ENCODE results near the gene PHYH. TPM values are rescaled to one million over a fixed set of nuclear protein-coding genes. Genes with fewer than 3 reads are reported as not detected.
"Not testable (repeated sequence)": the region's sequence is repeated elsewhere in the genome, so short reads cannot be mapped to it uniquely, and the experiment has no call there.

Gene PHYH
- total RNA-seq, 2 donors from 2014 or later: 22.1 to 23.4 TPM

- Histone ChIP-seq H3K9me3 (no peaks in the 10 kb centered on the region), H3K27me3 (no peaks in the 10 kb centered on the region), H3K27ac (no peak overlapping the region), H3K4me1 (no peaks in the 10 kb centered on the region), H3K36me3 (replicated peaks in 1 of 2; ENCODE audit: insufficient read depth in 1 of 2, low read depth in 2 of 2) (no peaks in the 10 kb centered on the region), H3K4me3 (no peak overlapping the region)
- DNase-seq: no peak
- no peak for ATAC-seq
- WGBS, 2 donors: 83 to 85% methylated on average over 2 of the region's 2 CpGs
- intact Hi-C loops (cut with DNase I): no loop called here
- TF ChIP-seq POLR2A (IDR thresholded peaks at IDR 0.05) (no peak), CTCF (IDR thresholded peaks at IDR 0.05) (no peak)
Measured at GRCh38 chr10:13256627-13257026, 43.2 kb downstream of the PHYH start.

DNA sequence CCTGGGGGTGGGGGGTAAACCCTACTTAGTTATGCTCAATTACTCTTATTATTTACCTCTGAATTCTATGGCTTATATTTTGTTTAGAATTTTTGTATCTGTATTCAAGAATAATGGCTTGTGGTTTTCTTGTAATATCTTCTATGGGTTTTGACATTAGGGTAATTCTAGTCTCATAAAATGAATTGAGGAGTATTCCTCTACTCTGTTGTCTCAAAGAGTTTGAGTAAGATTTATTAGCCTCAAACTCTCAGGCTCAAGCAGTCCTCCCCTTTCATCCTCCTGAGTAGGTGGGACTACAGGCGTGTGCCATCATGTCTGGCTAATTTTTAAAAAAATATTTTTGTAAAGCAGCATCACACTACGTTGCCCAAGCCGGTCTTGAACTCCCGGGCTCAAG is 46.1 kb downstream of the PHYH start:
- no peak for DNase-seq
- intact Hi-C loops (cut with DNase I): no loop called here
- Histone ChIP-seq H3K9me3 (no peaks in the 10 kb centered on the region), H3K27ac (no peak overlapping the region), H3K27me3 (no peaks in the 10 kb centered on the region), H3K4me1 (no peaks in the 10 kb centered on the region), H3K4me3 (no peak overlapping the region), H3K36me3 (replicated peaks in 1 of 2; ENCODE audit: insufficient read depth in 1 of 2, low read depth in 2 of 2) (no peaks in the 10 kb centered on the region)
- no peak for ATAC-seq
- TF ChIP-seq POLR2A (IDR thresholded peaks at IDR 0.05) (no peak), CTCF (IDR thresholded peaks at IDR 0.05) (no peak)
- WGBS, 2 donors: 84 to 87% methylated on average over 4 of the region's 4 CpGs

- Histone ChIP-seq H3K27me3 (no peaks in the 10 kb centered on the region), H3K36me3 (replicated peaks in 1 of 2; ENCODE audit: insufficient read depth in 1 of 2, low read depth in 2 of 2) (no peaks in the 10 kb centered on the region), H3K9me3 (no peaks in the 10 kb centered on the region), H3K4me3 (no peak overlapping the region), H3K27ac (no peak overlapping the region), H3K4me1 (no peaks in the 10 kb centered on the region)
- 90% methylated on average over 4 of the region's 4 CpGs for WGBS, 2 donors
- no peak for DNase-seq
- ATAC-seq: no peak
- intact Hi-C loops (cut with DNase I): no loop called here
- TF ChIP-seq CTCF (IDR thresholded peaks at IDR 0.05) (no peak), POLR2A (IDR thresholded peaks at IDR 0.05) (no peak)
Measured at GRCh38 chr10:13247784-13248183, 52.1 kb downstream of the PHYH start.

GRCh38 chr10:13247246-13247645 is 52.6 kb downstream of the PHYH start:
- H3K9me3 ChIP-seq: no peaks in the 10 kb centered on the region
- H3K36me3 ChIP-seq (replicated peaks in 1 of 2; ENCODE audit: insufficient read depth in 1 of 2, low read depth in 2 of 2): no peaks in the 10 kb centered on the region
- TF ChIP-seq POLR2A (IDR thresholded peaks at IDR 0.05): no peak
- TF ChIP-seq CTCF (IDR thresholded peaks at IDR 0.05): no peak
- H3K4me3 ChIP-seq: no peak overlapping the region
- no peak overlapping the region for H3K27ac ChIP-seq
- no peaks in the 10 kb centered on the region for H3K27me3 ChIP-seq
- intact Hi-C loops (cut with DNase I): no loop called here
- ATAC-seq: no peak
- no peak for DNase-seq
- WGBS, 2 donors: 68 to 80% methylated on average over 6 to 9 of the region's 9 CpGs
- H3K4me1 ChIP-seq: no peaks in the 10 kb centered on the region

GRCh38 chr10:13242260-13242659 is 57.6 kb downstream of the PHYH start:
- H3K9me3 ChIP-seq; intact Hi-C loops (cut with DNase I); ATAC-seq; H3K27me3 ChIP-seq; DNase-seq; H3K4me3 ChIP-seq; H3K27ac ChIP-seq; H3K4me1 ChIP-seq; H3K36me3 ChIP-seq (replicated peaks in 1 of 2; ENCODE audit: insufficient read depth in 1 of 2, low read depth in 2 of 2): not testable (repeated sequence)
- WGBS, 2 donors: 93 to 95% methylated on average over 5 of the region's 5 CpGs

Data from body of pancreas (tissue), 4 donors.